Activated CD4-positive, CD25-positive, alpha-beta regulatory T cell treated with anti-CD3 and anti-CD28 coated beads, Interleukin-2, amount 50 U/mL, for 16 hours (primary cell): Measurements from ENCODE around the gene MKNK2.
"Not testable (repeated sequence)": the region's sequence is repeated elsewhere in the genome, so short reads cannot be mapped to it uniquely, and the experiment has no call there.

Experiments
- DNase-seq: peaks from one replicate; pipeline ENCODE4 v3.0.0-alpha.2; 2020; ENCODE audit warnings: low read depth, low spot score

MKNK2 gene

GRCh38 chr19:1992759-1993260 is 58.2 kb downstream of the MKNK2 start:
- no peak for DNase-seq

DNA sequence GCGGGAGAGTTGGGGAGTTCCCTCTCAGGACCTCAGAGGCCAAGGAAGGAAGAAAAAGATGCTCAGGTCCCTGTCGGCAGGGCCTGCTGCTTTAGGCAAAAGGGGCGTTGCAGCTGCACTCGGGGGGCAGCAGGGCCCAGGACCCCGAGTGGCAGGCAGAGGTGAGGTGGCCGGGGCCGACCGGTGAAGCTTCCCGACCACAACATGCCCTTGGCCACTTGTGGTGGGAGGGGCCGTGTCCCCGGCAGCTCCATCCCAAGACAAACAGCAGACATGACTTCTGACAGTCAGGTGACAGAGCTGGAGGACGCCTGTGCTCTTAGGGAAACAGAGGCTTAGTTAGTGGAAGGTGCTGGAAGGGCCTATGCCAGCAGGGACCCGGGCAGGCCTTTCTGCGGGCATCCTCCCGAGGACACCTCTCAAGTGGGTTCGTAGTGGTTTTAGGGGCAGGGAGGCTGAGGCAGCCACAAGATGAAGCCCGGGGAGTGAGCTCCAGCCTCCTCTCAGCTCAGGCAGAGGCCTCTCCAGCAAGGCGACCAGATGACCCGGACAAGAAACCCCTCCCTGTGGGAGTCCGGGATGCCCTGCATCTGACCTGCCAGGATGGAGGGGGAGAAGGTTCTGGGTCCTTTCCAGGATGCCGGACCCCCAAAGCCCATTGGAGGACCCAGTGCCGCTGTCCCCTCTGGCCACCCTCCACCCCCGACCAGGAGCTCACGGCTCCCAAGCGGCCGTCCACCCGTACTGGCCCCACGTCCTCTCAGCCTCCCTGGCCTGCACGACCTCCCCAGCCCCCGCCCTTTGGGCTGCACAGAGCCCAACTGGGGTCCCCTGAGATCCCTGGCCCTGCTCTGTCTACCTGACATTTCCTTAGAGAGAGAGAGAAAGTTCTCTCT is 59.8 kb downstream of the MKNK2 start:
- no peak for DNase-seq

DNA sequence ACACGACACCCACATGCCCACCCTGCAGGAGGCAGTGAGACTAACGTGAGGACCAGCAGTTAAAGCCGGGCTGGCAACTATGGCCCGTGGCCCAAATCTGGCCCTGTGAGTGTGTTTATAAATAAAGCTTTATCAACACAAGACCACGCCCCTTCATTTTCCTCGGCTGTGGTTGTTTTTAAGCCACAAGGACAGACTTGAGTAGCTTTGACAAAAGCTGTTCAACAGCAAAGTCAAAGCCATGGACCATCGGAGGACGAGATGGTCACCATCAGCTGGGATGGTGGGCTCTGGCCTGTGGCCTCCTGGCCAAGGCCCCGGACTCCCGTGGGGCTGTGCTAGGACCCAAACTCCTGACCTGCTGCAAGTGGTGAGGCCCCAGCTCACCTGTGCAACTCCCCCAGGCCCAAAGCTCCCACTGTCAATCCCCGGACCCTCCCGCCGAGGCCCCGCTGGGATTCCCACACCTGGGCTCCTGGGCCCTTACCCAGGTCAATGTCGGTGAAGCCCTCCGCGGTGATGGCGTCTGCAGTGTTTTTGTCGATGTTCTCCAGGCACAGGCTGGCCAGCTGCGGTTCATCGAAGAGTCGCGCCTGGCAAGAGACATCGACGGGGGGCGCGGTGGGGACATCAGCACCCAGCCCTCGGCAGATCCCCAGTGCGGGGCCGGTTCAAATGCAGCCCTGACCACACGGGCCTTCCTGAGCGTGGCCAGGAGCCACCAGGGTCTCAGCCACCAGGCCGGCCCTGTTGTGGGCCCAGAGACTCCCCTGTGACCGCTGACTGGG is 60.6 kb downstream of the MKNK2 start:
- no peak for DNase-seq

DNA sequence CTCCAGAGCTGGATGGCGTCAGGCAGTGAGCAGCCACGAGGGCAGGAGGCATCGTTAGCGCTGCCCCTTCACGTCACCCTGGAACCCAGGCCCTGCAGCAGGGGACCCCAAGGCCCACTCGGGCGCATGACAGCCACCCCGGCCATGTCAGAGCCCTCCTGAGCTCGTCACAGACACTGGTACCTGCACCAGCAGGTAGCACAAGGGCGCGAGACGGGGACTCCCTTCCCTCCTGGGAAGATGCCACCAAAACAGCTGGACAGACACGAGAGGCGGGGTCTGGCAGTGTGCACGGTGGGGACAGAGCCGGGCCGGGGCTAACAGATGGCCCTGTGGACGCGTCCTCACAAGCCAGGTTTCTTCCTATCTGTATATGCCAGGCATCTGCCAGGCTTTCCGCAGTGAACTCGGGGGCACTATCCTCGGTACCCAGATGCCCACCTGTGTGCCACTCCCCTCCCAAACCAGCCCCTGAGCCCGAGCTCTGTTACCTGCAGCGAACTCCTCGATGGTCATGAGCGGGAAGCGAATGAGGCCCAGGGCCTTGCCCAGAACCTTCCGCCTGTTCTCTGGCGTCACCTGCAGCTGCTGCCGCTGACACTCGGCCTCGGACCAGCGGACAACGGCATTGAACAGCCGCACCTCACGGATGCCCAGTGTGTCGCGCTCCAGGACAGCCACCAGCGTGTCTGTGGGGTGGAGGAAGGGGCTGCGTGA is 61.4 kb downstream of the MKNK2 start:
- DNase-seq = no peak

- not testable (repeated sequence) for DNase-seq
Measured at GRCh38 chr19:1988464-1988863, 62.6 kb downstream of the MKNK2 start.
